ENCODE results near the gene ZMIZ1.

DNA sequence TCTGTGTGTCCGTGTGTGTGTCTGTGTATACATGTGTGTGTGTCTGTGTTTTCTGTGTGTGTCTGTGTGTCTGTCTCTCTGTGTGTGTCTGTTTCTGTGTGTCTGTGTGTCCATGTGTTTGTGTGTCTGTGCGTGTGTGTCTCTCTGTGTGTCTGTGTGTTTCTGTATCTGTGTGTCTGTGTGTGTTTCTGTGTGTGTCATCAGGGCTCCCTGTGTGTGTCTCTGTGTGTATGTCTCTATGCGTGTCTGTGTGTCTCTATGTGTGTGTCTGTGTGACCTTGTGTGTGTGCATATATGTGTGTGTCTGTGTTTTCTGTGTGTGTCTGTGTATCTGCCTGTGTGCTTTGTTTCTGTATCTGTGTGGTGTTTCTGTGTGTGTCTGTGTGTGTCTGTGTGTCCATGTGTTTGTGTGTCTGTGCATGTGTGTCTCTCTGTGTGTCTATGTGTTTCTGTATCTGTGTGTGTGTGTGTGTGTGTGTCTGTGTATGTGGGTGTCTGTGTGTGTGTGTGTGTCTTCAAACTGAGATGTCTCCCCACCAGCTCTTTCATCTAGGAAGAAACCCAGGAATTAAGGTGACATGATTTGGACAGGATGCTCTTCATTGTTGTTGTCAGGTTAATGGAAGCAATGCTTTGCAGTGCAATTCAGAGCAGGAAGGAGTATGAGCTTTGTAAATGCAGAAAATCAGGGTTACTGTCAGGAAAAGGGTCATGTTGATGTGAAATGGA lies 257.8 kb downstream of the ZMIZ1 start:
- TF ChIP-seq, protein P1, sequence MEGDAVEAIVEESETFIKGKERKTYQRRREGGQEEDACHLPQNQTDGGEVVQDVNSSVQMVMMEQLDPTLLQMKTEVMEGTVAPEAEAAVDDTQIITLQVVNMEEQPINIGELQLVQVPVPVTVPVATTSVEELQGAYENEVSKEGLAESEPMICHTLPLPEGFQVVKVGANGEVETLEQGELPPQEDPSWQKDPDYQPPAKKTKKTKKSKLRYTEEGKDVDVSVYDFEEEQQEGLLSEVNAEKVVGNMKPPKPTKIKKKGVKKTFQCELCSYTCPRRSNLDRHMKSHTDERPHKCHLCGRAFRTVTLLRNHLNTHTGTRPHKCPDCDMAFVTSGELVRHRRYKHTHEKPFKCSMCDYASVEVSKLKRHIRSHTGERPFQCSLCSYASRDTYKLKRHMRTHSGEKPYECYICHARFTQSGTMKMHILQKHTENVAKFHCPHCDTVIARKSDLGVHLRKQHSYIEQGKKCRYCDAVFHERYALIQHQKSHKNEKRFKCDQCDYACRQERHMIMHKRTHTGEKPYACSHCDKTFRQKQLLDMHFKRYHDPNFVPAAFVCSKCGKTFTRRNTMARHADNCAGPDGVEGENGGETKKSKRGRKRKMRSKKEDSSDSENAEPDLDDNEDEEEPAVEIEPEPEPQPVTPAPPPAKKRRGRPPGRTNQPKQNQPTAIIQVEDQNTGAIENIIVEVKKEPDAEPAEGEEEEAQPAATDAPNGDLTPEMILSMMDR (conservative IDR thresholded peaks at IDR 0.05 in 1 of 2, IDR thresholded peaks at IDR 0.05 in 1 of 2; ENCODE audit: low read depth in 1 of 2, low read length in 2 of 2): no peak
- TF ChIP-seq EZH2 (IDR thresholded peaks at IDR 0.05; ENCODE audit: low read length, missing control alignments): no peak

Measured in fibroblast of lung (primary cell).